Fibroblast of lung (primary cell): ENCODE measurements around the gene SF3A2. TPM values are rescaled to one million over a fixed set of nuclear protein-coding genes. Genes with fewer than 3 reads are reported as not detected.
A peak's percentile ranks its signal among the peaks of the same experiment; 100 is the strongest.

Source experiments
- DNase-seq, 2 donors: peaks; one replicate each; pipeline versions ENCODE4 v3.0.0 to v3.0.0-alpha.2; 2010; ENCODE audit warnings: low read depth in 2 of 2
- H2AFZ ChIP-seq: 2 replicates; pipeline ENCODE4 v1.5.1; 2012; ENCODE audit warnings: low read length, control low read depth, inconsistent platforms
- H3K27ac ChIP-seq: 2 replicates; pipeline ENCODE4 v1.5.1; 2011; ENCODE audit warnings: low read length, control low read depth; ENCODE audit not compliant: insufficient read depth
- H3K27me3 ChIP-seq: 2 replicates; pipeline ENCODE4 v1.5.1; 2011; ENCODE audit warnings: mild to moderate bottlenecking, low read length; ENCODE audit not compliant: control insufficient read depth, insufficient read depth
- H3K36me3 ChIP-seq: 2 replicates; pipeline ENCODE4 v1.5.1; 2011; ENCODE audit warnings: low read length; ENCODE audit not compliant: control insufficient read depth, insufficient read depth
- H3K4me1 ChIP-seq: 2 replicates; pipeline ENCODE4 v1.5.1; 2011; ENCODE audit warnings: low read length; ENCODE audit not compliant: control insufficient read depth, insufficient read depth; ENCODE audit errors: extremely low read depth
- H3K4me2 ChIP-seq: 2 replicates; pipeline ENCODE4 v1.5.1; 2011; ENCODE audit warnings: low read length, control low read depth; ENCODE audit not compliant: insufficient read depth; ENCODE audit errors: extremely low read depth
- H3K4me3 ChIP-seq, 4 experiments: fragments of 200-600 bp in 1 of 4; sonication (generic) in 1 of 4; replicated peaks in 1 of 4; 2 replicates each; pipeline ENCODE4 v1.5.1; 2011 to 2016; ENCODE audit warnings: low read length in 4 of 4, low read depth in 3 of 4, mild to moderate bottlenecking in 3 of 4, control low read depth in 2 of 4, inconsistent platforms in 1 of 4, mixed read lengths in 1 of 4; ENCODE audit not compliant: insufficient read depth in 1 of 4; ENCODE audit errors: control extremely low read depth in 1 of 4
- H3K79me2 ChIP-seq: 2 replicates; pipeline ENCODE4 v1.5.1; 2012; ENCODE audit warnings: mild to moderate bottlenecking, low read length, inconsistent platforms; ENCODE audit not compliant: control insufficient read depth, insufficient read depth
- H3K9ac ChIP-seq: 2 replicates; pipeline ENCODE4 v1.5.1; 2011; ENCODE audit warnings: mild to moderate bottlenecking, low read length, control low read depth; ENCODE audit not compliant: insufficient read depth
- H3K9me3 ChIP-seq: 2 replicates; pipeline ENCODE4 v1.5.1; 2012; ENCODE audit warnings: low read depth, low read length; ENCODE audit not compliant: control insufficient read depth, insufficient read depth
- H4K20me1 ChIP-seq: 2 replicates; pipeline ENCODE4 v1.5.1; 2011; ENCODE audit warnings: low read length; ENCODE audit not compliant: control insufficient read depth, insufficient read depth; ENCODE audit errors: extremely low read depth
- EZH2 ChIP-seq: IDR thresholded peaks from 2 replicates; pipeline ENCODE4 v1.5.1; 2012; ENCODE audit warnings: low read length, control low read depth, mild to moderate bottlenecking; ENCODE audit errors: missing control alignments
- polyA plus RNA-seq, 2 donors: library from polyadenylated mRNA; depleted of rRNA in 1 of 2; stranded (reverse) in 1 of 2; unstranded in 1 of 2; fragments of >200 nt; gene quantifications; 2 replicates each; pipeline ENCODE4 v1.2.1, GENCODE V29; 2011 to 2012; ENCODE audit warnings: missing spikeins in 1 of 2
- total RNA-seq: library from RNA; depleted of rRNA; stranded (reverse); fragments of >200 nt; gene quantifications from 2 replicates; pipeline ENCODE4 v1.2.1, GENCODE V29; 2014
- TF ChIP-seq, protein P1 (sequence below), 2 donors: IDR thresholded peaks in 1 of 2; conservative IDR thresholded peaks in 1 of 2; 1 replicate in 1 of 2; 2 replicates in 1 of 2; pipeline ENCODE4 v1.5.1; 2011 to 2012; ENCODE audit warnings: low read length in 2 of 2, control low read depth in 1 of 2, inconsistent platforms in 1 of 2, low read depth in 1 of 2, mild to moderate bottlenecking in 1 of 2

The SF3A2 gene
- total and polyA plus RNA-seq, 2 donors (not counting 1 experiment from before 2014, with no cell fraction given) = 11.1 to 31.5 TPM

- Histone ChIP-seq H4K20me1 (no peaks in the 10 kb centered on the region), H3K27ac (peak overlapping the region; percentile 61), H3K4me1 (peaks cover 14% of the 10 kb centered on the region), H3K79me2 (peaks cover 13% of the 10 kb centered on the region), H2AFZ (no peak overlapping the region), H3K9ac (peak overlapping the region; percentile 42), H3K4me2 (no peak overlapping the region), H3K9me3 (no peaks in the 10 kb centered on the region), H3K4me3 (no peak overlapping the region), H3K36me3 (peaks cover 39% of the 10 kb centered on the region), H3K27me3 (no peaks in the 10 kb centered on the region)
- TF ChIP-seq EZH2 = no peak
- TF ChIP-seq, protein P1, sequence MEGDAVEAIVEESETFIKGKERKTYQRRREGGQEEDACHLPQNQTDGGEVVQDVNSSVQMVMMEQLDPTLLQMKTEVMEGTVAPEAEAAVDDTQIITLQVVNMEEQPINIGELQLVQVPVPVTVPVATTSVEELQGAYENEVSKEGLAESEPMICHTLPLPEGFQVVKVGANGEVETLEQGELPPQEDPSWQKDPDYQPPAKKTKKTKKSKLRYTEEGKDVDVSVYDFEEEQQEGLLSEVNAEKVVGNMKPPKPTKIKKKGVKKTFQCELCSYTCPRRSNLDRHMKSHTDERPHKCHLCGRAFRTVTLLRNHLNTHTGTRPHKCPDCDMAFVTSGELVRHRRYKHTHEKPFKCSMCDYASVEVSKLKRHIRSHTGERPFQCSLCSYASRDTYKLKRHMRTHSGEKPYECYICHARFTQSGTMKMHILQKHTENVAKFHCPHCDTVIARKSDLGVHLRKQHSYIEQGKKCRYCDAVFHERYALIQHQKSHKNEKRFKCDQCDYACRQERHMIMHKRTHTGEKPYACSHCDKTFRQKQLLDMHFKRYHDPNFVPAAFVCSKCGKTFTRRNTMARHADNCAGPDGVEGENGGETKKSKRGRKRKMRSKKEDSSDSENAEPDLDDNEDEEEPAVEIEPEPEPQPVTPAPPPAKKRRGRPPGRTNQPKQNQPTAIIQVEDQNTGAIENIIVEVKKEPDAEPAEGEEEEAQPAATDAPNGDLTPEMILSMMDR (conservative IDR thresholded peaks at IDR 0.05 in 1 of 2, IDR thresholded peaks at IDR 0.05 in 1 of 2; ENCODE audit: low read depth in 1 of 2, low read length in 2 of 2) = peak; percentile 5 to 23
- DNase-seq = peak; percentile 49 to 61
These were observed 28.4 kb upstream of the SF3A2 start for GRCh38 chr19:2207991-2208860.

GRCh38 chr19:2208975-2209374 is 27.6 kb upstream of the SF3A2 start:
- Histone ChIP-seq H3K27ac (peak overlapping the region; percentile 61), H3K79me2 (peaks cover 9% of the 10 kb centered on the region), H3K4me2 (no peak overlapping the region), H3K27me3 (no peaks in the 10 kb centered on the region), H2AFZ (no peak overlapping the region), H3K36me3 (peaks cover 44% of the 10 kb centered on the region), H4K20me1 (no peaks in the 10 kb centered on the region), H3K4me1 (peaks cover 16% of the 10 kb centered on the region), H3K9me3 (no peaks in the 10 kb centered on the region), H3K4me3 (no peak overlapping the region), H3K9ac (peak overlapping the region; percentile 8)
- TF ChIP-seq, protein P1 (conservative IDR thresholded peaks at IDR 0.05 in 1 of 2, IDR thresholded peaks at IDR 0.05 in 1 of 2; ENCODE audit: low read depth in 1 of 2, low read length in 2 of 2) = no peak
- TF ChIP-seq EZH2 = no peak
- no peak for DNase-seq

DNA sequence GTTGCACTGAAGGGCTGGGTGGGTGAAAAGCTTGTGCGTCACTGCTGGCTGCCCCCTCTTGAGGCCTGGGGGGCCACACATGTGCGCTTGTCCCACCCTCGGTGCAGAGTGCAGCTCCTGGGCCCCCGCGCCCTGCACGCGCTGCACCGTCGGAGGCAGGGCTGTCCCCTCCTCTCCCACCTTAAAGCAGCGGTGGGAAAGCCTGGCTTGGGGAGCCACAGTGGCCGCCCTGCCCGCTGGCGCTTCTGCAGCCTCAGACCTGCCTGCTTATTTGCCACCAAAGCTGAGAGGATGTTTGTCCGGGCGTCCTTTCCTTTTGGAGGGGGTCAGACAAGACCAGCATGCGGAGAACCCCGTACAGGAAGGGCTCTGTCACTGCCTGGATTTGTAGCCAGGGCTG is 27.2 kb upstream of the SF3A2 start:
- Histone ChIP-seq H3K9ac (no peak overlapping the region), H3K79me2 (peaks cover 9% of the 10 kb centered on the region), H3K27ac (peak overlapping the region; percentile 61), H3K4me2 (no peak overlapping the region), H2AFZ (no peak overlapping the region), H3K4me1 (peaks cover 16% of the 10 kb centered on the region), H3K27me3 (no peaks in the 10 kb centered on the region), H3K36me3 (peaks cover 44% of the 10 kb centered on the region), H4K20me1 (no peaks in the 10 kb centered on the region), H3K4me3 (no peak overlapping the region), H3K9me3 (no peaks in the 10 kb centered on the region)
- DNase-seq = no peak
- no peak for TF ChIP-seq EZH2
- TF ChIP-seq, protein P1 (conservative IDR thresholded peaks at IDR 0.05 in 1 of 2, IDR thresholded peaks at IDR 0.05 in 1 of 2; ENCODE audit: low read depth in 1 of 2, low read length in 2 of 2) = no peak
